Suppressor macrophage treated with lipopolysaccharide for 4 hours (primary cell): ENCODE results near the gene USP30.

Experiments
- DNase-seq: peaks from one replicate; pipeline ENCODE4 v3.0.0-alpha.2; 2020

Gene USP30

GRCh38 chr12:109098651-109099050, 46.3 kb downstream of the USP30 start:
- no peak for DNase-seq

GRCh38 chr12:109099431-109100020, 47.1 kb downstream of the USP30 start:
- DNase-seq = no peak

- DNase-seq = no peak
Observed at GRCh38 chr12:109100741-109101140, 48.4 kb downstream of the USP30 start.

GRCh38 chr12:109102491-109102890, 50.1 kb downstream of the USP30 start:
- DNase-seq = no peak

GRCh38 chr12:109105176-109105575, 52.8 kb downstream of the USP30 start:
- DNase-seq = no peak

GRCh38 chr12:109109746-109110350, 57.5 kb downstream of the USP30 start:
- no peak for DNase-seq

- peak; percentile 52 for DNase-seq
Observed at GRCh38 chr12:109110988-109111495, 58.7 kb downstream of the USP30 start.

- DNase-seq = no peak
Observed at GRCh38 chr12:109112720-109113465, 60.5 kb downstream of the USP30 start.

- DNase-seq = no peak
Observed at GRCh38 chr12:109113661-109114321, 61.4 kb downstream of the USP30 start.

- DNase-seq = no peak
Observed at GRCh38 chr12:109114644-109115043, 62.3 kb downstream of the USP30 start.

GRCh38 chr12:109115404-109115757, 63.0 kb downstream of the USP30 start:
- no peak for DNase-seq

- DNase-seq = peak; percentile 31
Observed at GRCh38 chr12:109115758-109116610, 63.6 kb downstream of the USP30 start, which contains the start of gene ACACB. Gene ACACB (plus strand): TSS chr12:109116587. CDS start chr12:109139406, 22,819 bp downstream.

- DNase-seq = no peak
Observed at GRCh38 chr12:109116611-109116949, 64.2 kb downstream of the USP30 start.

GRCh38 chr12:109120095-109120494, 67.7 kb downstream of the USP30 start:
- DNase-seq = no peak

GRCh38 chr12:109120557-109120956, 68.2 kb downstream of the USP30 start:
- no peak for DNase-seq

GRCh38 chr12:109121346-109121880, 69.0 kb downstream of the USP30 start:
- DNase-seq = no peak

GRCh38 chr12:109124878-109125648, 72.7 kb downstream of the USP30 start:
- no peak for DNase-seq

GRCh38 chr12:109125791-109126190, 73.4 kb downstream of the USP30 start:
- DNase-seq = no peak

GRCh38 chr12:109126784-109127183, 74.4 kb downstream of the USP30 start:
- no peak for DNase-seq

GRCh38 chr12:109127533-109128242, 75.3 kb downstream of the USP30 start:
- no peak for DNase-seq
